GM06990 (cell line): Measurements from ENCODE around the gene COQ3.

ENCODE experiments used
- DNase-seq: peaks from one replicate; pipeline ENCODE4 v3.0.0-alpha.2; 2011; ENCODE audit not compliant: insufficient read length; ENCODE audit errors: extremely low read depth
- H3K27me3 ChIP-seq: replicated peaks from 2 replicates; pipeline ENCODE4 v1.6.0; 2011; ENCODE audit warnings: low read length; ENCODE audit not compliant: control insufficient read depth, insufficient read depth
- H3K36me3 ChIP-seq: 2 replicates; pipeline ENCODE4 v1.5.1; 2011; ENCODE audit warnings: low read length; ENCODE audit not compliant: control insufficient read depth, insufficient read depth
- H3K4me3 ChIP-seq: replicated peaks from 2 replicates; pipeline ENCODE4 v1.5.1; 2011; ENCODE audit warnings: low read depth, mild to moderate bottlenecking, control low read depth, low read length
- TF ChIP-seq, protein P1 (sequence below): IDR thresholded peaks from 2 replicates; pipeline ENCODE4 v1.5.1; 2011; ENCODE audit warnings: low read length, control low read depth, mild to moderate bottlenecking, inconsistent platforms; ENCODE audit not compliant: insufficient read depth, poor library complexity, severe bottlenecking

The COQ3 gene, protein sequence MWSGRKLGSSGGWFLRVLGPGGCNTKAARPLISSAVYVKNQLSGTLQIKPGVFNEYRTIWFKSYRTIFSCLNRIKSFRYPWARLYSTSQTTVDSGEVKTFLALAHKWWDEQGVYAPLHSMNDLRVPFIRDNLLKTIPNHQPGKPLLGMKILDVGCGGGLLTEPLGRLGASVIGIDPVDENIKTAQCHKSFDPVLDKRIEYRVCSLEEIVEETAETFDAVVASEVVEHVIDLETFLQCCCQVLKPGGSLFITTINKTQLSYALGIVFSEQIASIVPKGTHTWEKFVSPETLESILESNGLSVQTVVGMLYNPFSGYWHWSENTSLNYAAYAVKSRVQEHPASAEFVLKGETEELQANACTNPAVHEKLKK

GRCh38 chr6:99393698-99394531, at the start of gene COQ3:
COQ3 (minus strand) TSS chr6:99394195; CDS start chr6:99394179, 16 bp downstream.
- Histone ChIP-seq H3K36me3 (no peaks in the 10 kb centered on the region), H3K27me3 (no peaks in the 10 kb centered on the region), H3K4me3 (peak within 1 kb of the TSS; percentile 90)
- DNase-seq, result peak; percentile 87
- TF ChIP-seq, protein P1, sequence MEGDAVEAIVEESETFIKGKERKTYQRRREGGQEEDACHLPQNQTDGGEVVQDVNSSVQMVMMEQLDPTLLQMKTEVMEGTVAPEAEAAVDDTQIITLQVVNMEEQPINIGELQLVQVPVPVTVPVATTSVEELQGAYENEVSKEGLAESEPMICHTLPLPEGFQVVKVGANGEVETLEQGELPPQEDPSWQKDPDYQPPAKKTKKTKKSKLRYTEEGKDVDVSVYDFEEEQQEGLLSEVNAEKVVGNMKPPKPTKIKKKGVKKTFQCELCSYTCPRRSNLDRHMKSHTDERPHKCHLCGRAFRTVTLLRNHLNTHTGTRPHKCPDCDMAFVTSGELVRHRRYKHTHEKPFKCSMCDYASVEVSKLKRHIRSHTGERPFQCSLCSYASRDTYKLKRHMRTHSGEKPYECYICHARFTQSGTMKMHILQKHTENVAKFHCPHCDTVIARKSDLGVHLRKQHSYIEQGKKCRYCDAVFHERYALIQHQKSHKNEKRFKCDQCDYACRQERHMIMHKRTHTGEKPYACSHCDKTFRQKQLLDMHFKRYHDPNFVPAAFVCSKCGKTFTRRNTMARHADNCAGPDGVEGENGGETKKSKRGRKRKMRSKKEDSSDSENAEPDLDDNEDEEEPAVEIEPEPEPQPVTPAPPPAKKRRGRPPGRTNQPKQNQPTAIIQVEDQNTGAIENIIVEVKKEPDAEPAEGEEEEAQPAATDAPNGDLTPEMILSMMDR, result no peak

GRCh38 chr6:99434702-99435530, 40.9 kb upstream of the COQ3 start:
- H3K27me3 ChIP-seq, result no peaks in the 10 kb centered on the region
- TF ChIP-seq, protein P1, result peak; percentile 55
- no peak for DNase-seq

GRCh38 chr6:99432877-99433276, 38.9 kb upstream of the COQ3 start:
- TF ChIP-seq, protein P1, result no peak

More at GRCh38 chr6:99434702-99435530, 40.9 kb upstream of the COQ3 start:
- Histone ChIP-seq H3K4me3 (no peak overlapping the region), H3K36me3 (peaks cover 3% of the 10 kb centered on the region)

GRCh38 chr6:99431901-99432300, 37.9 kb upstream of the COQ3 start:
- Histone ChIP-seq H3K27me3 (no peaks in the 10 kb centered on the region), H3K36me3 (peaks cover 3% of the 10 kb centered on the region), H3K4me3 (no peak overlapping the region)
- TF ChIP-seq, protein P1, result no peak
- DNase-seq, result no peak

More at GRCh38 chr6:99432877-99433276, 38.9 kb upstream of the COQ3 start:
- Histone ChIP-seq H3K36me3 (peaks cover 3% of the 10 kb centered on the region), H3K4me3 (no peak overlapping the region), H3K27me3 (no peaks in the 10 kb centered on the region)
- DNase-seq, result no peak

DNA sequence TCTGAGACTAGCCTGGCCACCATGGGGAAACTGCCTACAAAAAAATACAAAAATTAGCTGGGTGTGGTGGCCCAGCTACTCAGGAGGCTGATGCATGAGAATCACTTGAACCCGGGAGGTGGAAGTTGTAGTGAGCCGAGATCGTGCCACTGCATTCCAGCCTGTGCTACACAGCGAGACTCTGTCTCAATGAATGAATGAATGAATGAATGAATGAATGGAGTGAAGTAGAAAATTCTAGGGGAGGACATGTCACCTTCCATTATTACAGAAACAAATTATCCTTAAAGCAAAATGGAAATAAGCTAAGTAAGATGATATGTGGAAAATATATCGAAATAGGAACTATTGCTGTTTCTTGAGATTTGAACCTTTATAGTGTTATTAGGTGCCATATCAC, 34.0 kb upstream of the COQ3 start:
- DNase-seq, result no peak
- no peaks in the 10 kb centered on the region for H3K27me3 ChIP-seq
- TF ChIP-seq, protein P1, result no peak
- H3K36me3 ChIP-seq, result peaks cover 3% of the 10 kb centered on the region
- H3K4me3 ChIP-seq, result no peak overlapping the region
